K562 (cell line): ENCODE data around the gene SLC22A3. TPM values are rescaled to one million over a fixed set of nuclear protein-coding genes. Genes with fewer than 3 reads are reported as not detected.

ENCODE experiments used
- ATAC-seq: fragments of 200-7000 bp; cut with Tn5 transposase; 3 replicates; pipeline ENCODE4 v1.9.1; 2020; ENCODE audit warnings: moderate library complexity
- BruUV-seq: library from RNA; stranded (reverse); fragments of 400-500 nt; replicated peaks from 2 replicates; lab custom pipeline; 2021; lab: Mats Ljungman, UMichigan
- CTCF ChIA-PET: fragments of 300-600 bp; formaldehyde crosslinking; extraction: SDS; loops from one replicate; lab custom pipeline; 2021; ENCODE audit warnings: low intra/inter-chr PET ratio; lab: Yijun Ruan, JAX
- POLR2A ChIA-PET: fragments of 300-600, 350-650 bp; sonication (Branson Sonifier 250); formaldehyde crosslinking; extraction: SDS; loops from one replicate; lab custom pipeline; 2021; ENCODE audit warnings: antibody characterized with exemption, inconsistent platforms; lab: Yijun Ruan, JAX
- DNase-seq, 4 experiments: peaks; one replicate each; pipeline versions ENCODE4 v3.0.0 to v3.0.0-alpha.2; 2011 to 2018; ENCODE audit warnings: low spot score in 3 of 4, mixed read lengths in 3 of 4; ENCODE audit errors: extremely low read depth in 1 of 4
- FAIRE-seq: peaks from 2 replicates; lab custom pipeline; 2011; peaks lifted over from hg19 to GRCh38; lab: Jason Lieb, UNC
- H2AFZ ChIP-seq: 2 replicates; pipeline ENCODE4 v1.6.0; 2011; ENCODE audit warnings: low read depth, low read length, control low read depth, inconsistent platforms
- H3K27ac ChIP-seq: fragments of 200-600 bp; 3 replicates; pipeline ENCODE4 v1.8.0; 2011; ENCODE audit warnings: low read depth, mild to moderate bottlenecking, control low read depth, inconsistent platforms, low read length, moderate library complexity, mixed read lengths; ENCODE audit errors: extremely low read depth
- H3K27me3 ChIP-seq, 2 experiments: fragments of 300-600 bp in 1 of 2; 2 replicates in 1 of 2; 3 replicates in 1 of 2; pipeline versions ENCODE4 v1.6.0 to v1.8.0; 2011; ENCODE audit warnings: inconsistent platforms in 2 of 2, low read length in 2 of 2, mild to moderate bottlenecking in 1 of 2, mixed read lengths in 1 of 2, moderate library complexity in 1 of 2; ENCODE audit not compliant: control insufficient read depth in 2 of 2, insufficient read depth in 2 of 2
- H3K36me3 ChIP-seq: fragments of 300-600 bp; 3 replicates; pipeline ENCODE4 v1.8.0; 2011; ENCODE audit warnings: mild to moderate bottlenecking, low read length, inconsistent platforms; ENCODE audit not compliant: control insufficient read depth, insufficient read depth
- H3K4me1 ChIP-seq, 2 experiments: fragments of 200-600 bp in 1 of 2; replicated peaks in 1 of 2; 2 replicates in 1 of 2; 3 replicates in 1 of 2; pipeline versions ENCODE4 v1.5.1 to v1.8.0; 2011; ENCODE audit warnings: inconsistent platforms in 2 of 2, low read length in 2 of 2, mild to moderate bottlenecking in 1 of 2, mixed read lengths in 1 of 2, moderate library complexity in 1 of 2; ENCODE audit not compliant: control insufficient read depth in 2 of 2, insufficient read depth in 2 of 2
- H3K4me2 ChIP-seq: 2 replicates; pipeline ENCODE4 v1.6.1; 2011; ENCODE audit warnings: low read length, control low read depth, inconsistent platforms, mixed read lengths; ENCODE audit not compliant: insufficient read depth
- H3K4me3 ChIP-seq: fragments of 200-600 bp; sonication (generic), shearing (Covaris generic); 2 replicates; pipeline ENCODE4 v1.5.1; 2016; ENCODE audit warnings: control low read depth, inconsistent platforms
- H3K79me2 ChIP-seq: fragments of 200-600 bp; 3 replicates; pipeline ENCODE4 v1.8.0; 2011; ENCODE audit warnings: low read length, inconsistent platforms; ENCODE audit not compliant: control insufficient read depth, insufficient read depth
- H3K9ac ChIP-seq, 2 experiments: 2 replicates each; pipeline versions ENCODE4 v1.6.0 to v1.6.1; 2011; ENCODE audit warnings: low read depth in 2 of 2, low read length in 2 of 2, control low read depth in 1 of 2, inconsistent platforms in 1 of 2, mild to moderate bottlenecking in 1 of 2, mixed read lengths in 1 of 2; ENCODE audit not compliant: insufficient read depth in 1 of 2
- H3K9me1 ChIP-seq: one replicate; pipeline ENCODE4 v1.6.0; 2011; ENCODE audit warnings: inconsistent platforms, mild to moderate bottlenecking, low read length, moderate library complexity; ENCODE audit not compliant: control insufficient read depth, insufficient read depth
- H3K9me3 ChIP-seq: replicated peaks from 2 replicates; pipeline ENCODE4 v1.5.1; 2011; ENCODE audit warnings: low read depth, low read length, inconsistent platforms; ENCODE audit not compliant: control insufficient read depth, insufficient read depth
- H4K20me1 ChIP-seq: replicated peaks from 2 replicates; pipeline ENCODE4 v1.6.1; 2011; ENCODE audit warnings: low read length, inconsistent platforms, mixed read lengths; ENCODE audit not compliant: control insufficient read depth, insufficient read depth
- HMG20B ChIP-seq: fragments of 250-450 bp; sonication (Bioruptor Pico); IDR thresholded peaks from 2 replicates; pipeline ENCODE4 v1.5.0; 2021; ENCODE audit warnings: mild to moderate bottlenecking
- NFIC ChIP-seq: fragments of 450-650 bp; IDR thresholded peaks from 2 replicates; pipeline ENCODE4 v1.6.1; 2017; ENCODE audit warnings: mild to moderate bottlenecking, inconsistent platforms
- PHF20 ChIP-seq: fragments of 450-650 bp; IDR thresholded peaks from 2 replicates; pipeline ENCODE4 v1.6.1; 2018; ENCODE audit not compliant: partially characterized antibody
- ZNF316 ChIP-seq: fragments of 450-650 bp; IDR thresholded peaks from 2 replicates; pipeline ENCODE4 v1.6.1; 2016
- WGBS: fragments of 100-300 bp; shearing (Covaris generic); methylation state at CpG from one replicate; pipeline ENCODE4 v1.1.6; 2016; ENCODE audit warnings: low coverage, mixed read lengths; ENCODE audit not compliant: insufficient coverage; ENCODE audit errors: missing lambda C conversion rate; 5-methylcytosine and 5-hydroxymethylcytosine counted together
- in situ Hi-C: fragments of 300-500 bp; cut with MboI; formaldehyde crosslinking; loops from 4 replicates; pipeline ENCODE4 v1.15.0; 2018; ENCODE audit warnings: inconsistent platforms, mixed read lengths
- intact Hi-C: fragments of 100-400 bp; cut with micrococcal nuclease; formaldehyde crosslinking; loops from 2 replicates; pipeline ENCODE4 v1.14.2; 2022
- polyA plus RNA-seq, 8 experiments: library from polyadenylated mRNA; depleted of rRNA in 4 of 8; stranded (reverse) in 5 of 8; unstranded in 3 of 8; fragments of >200 nt; fragmentation: Nextera tagmentation in 2 of 8; fragmentation: Illumina TruSeq in 1 of 8; extraction: Ambion mirVana in 2 of 8; extraction: Trizol in 1 of 8; gene quantifications; 2 replicates each; pipeline versions ENCODE4 v1.2.1 to v1.2.3, GENCODE V29; 2011 to 2014; ENCODE audit warnings: inconsistent platforms in 1 of 8, missing spikeins in 1 of 8
- total RNA-seq, 7 experiments: library from RNA; depleted of rRNA in 6 of 7; stranded (reverse); fragments of >200 nt in 6 of 7; fragmentation: Illumina TruSeq in 2 of 7; extraction: Trizol in 2 of 7; gene quantifications; 2 replicates each; pipeline versions ENCODE4 v1.2.1 to v1.2.3, GENCODE V29; 2011 to 2021; ENCODE audit warnings: low replicate concordance in 1 of 7
- TF ChIP-seq, protein P1 (sequence below): fragments of 250-450 bp; sonication (Bioruptor Pico); IDR thresholded peaks from 2 replicates; pipeline ENCODE4 v1.5.1; 2021; ENCODE audit warnings: mild to moderate bottlenecking
- TF ChIP-seq, protein P2 (sequence below), 2 experiments: fragments of 450-650 bp in 1 of 2; sonication (generic) in 1 of 2; formaldehyde crosslinking in 1 of 2; IDR thresholded peaks in 1 of 2; conservative IDR thresholded peaks in 1 of 2; 2 replicates each; pipeline versions ENCODE4 v1.6.1 to v1.8.1; 2016 to 2023; ENCODE audit warnings: mild to moderate bottlenecking in 2 of 2, moderate library complexity in 2 of 2, inconsistent platforms in 1 of 2, missing genetic modification reagents in 1 of 2

Gene SLC22A3
- total and polyA plus RNA-seq, 9 of the 15 experiments (the other 6 are each of a cell fraction or from before 2014, with no cell fraction given) = not detected

DNA sequence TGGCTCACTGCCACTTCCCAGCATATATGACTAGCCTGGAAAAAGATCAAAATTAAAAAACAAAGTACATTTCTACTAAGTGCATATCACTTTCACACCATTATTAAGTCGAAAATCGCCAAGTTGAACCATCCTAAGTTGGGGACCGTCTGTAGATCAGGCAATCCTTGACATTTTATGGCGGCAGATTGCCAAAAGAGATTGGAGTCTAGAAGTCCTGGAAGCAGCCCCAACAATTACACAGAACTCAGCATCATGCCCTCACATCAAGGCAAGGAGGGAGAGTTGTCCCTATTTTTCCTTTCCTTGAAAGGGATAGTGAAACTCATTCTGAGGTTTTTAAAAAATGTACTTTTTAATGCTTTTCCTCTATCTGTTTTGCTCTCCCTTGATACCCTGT is 30.7 kb downstream of the SLC22A3 start:
- in situ Hi-C loops = no loop called here
- H3K4me2 ChIP-seq = no peak overlapping the region
- WGBS = 0% methylated on average over 4 of the region's 4 CpGs
- no peak overlapping the region for H2AFZ ChIP-seq
- DNase-seq = no peak
- CTCF ChIA-PET = no interaction called here
- no peak overlapping the region for H3K9ac ChIP-seq
- intact Hi-C loops = no loop called here
- no TSS peak for BruUV-seq
- H3K79me2 ChIP-seq = no peaks in the 10 kb centered on the region
- TF ChIP-seq HMG20B (no peak), NFIC (peak; percentile 74)
- TF ChIP-seq, protein P1, sequence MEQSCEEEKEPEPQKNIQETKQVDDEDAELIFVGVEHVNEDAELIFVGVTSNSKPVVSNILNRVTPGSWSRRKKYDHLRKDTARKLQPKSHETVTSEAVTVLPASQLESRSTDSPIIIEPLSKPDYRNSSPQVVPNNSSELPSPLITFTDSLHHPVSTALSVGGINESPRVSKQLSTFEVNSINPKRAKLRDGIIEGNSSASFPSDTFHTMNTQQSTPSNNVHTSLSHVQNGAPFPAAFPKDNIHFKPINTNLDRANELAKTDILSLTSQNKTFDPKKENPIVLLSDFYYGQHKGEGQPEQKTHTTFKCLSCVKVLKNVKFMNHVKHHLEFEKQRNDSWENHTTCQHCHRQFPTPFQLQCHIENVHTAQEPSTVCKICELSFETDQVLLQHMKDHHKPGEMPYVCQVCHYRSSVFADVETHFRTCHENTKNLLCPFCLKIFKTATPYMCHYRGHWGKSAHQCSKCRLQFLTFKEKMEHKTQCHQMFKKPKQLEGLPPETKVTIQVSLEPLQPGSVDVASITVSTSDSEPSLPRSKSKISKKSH (CRISPR knock-in tag) = no peak
- H4K20me1 ChIP-seq = no peaks in the 10 kb centered on the region
- no peak overlapping the region for H3K4me3 ChIP-seq
- no peaks in the 10 kb centered on the region for H3K4me1 ChIP-seq
- no peaks in the 10 kb centered on the region for H3K27me3 ChIP-seq
- no peaks in the 10 kb centered on the region for H3K9me1 ChIP-seq
- no peaks in the 10 kb centered on the region for H3K36me3 ChIP-seq
- no peak for ATAC-seq
- no peak for FAIRE-seq
- H3K9me3 ChIP-seq = no peaks in the 10 kb centered on the region
- no peak overlapping the region for H3K27ac ChIP-seq
- POLR2A ChIA-PET = interaction anchor here (0.6 kb wide), 1 partner anchor 737 kb away, joined by 3 read pairs; no protein-coding TSS in a partner anchor

DNA sequence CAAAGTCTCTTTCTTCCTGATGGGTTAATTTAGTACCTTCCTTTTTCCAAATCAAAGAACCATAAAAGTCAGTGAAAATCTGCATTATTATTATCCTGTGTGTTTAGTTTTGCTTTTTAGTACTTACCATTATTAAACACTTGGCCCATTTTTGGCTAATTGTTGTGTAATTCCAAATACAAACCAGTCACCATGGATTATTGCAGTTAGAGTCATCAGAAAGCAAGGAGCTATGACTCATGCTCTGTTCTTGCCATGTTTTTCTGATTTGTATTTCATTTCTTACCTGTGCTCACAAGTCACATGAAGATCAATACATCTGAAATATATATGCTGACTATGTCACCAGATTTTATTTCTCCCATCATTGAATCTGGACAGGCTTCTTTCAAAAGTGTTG is 31.3 kb downstream of the SLC22A3 start:
- no peak overlapping the region for H3K9ac ChIP-seq
- H3K9me1 ChIP-seq = no peaks in the 10 kb centered on the region
- H3K27ac ChIP-seq = no peak overlapping the region
- H4K20me1 ChIP-seq = no peaks in the 10 kb centered on the region
- no peaks in the 10 kb centered on the region for H3K9me3 ChIP-seq
- no peak for FAIRE-seq
- no peaks in the 10 kb centered on the region for H3K4me1 ChIP-seq
- ChIA-PET POLR2A (no interaction called here), CTCF (no interaction called here)
- H2AFZ ChIP-seq = no peak overlapping the region
- TF ChIP-seq ZNF316 = 0 out of 2 replicates have a peak, but pooled peaks have one; percentile 5
- no peak for TF ChIP-seq PHF20
- TF ChIP-seq, protein P2, sequence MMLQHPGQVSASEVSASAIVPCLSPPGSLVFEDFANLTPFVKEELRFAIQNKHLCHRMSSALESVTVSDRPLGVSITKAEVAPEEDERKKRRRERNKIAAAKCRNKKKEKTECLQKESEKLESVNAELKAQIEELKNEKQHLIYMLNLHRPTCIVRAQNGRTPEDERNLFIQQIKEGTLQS (IDR thresholded peaks at IDR 0.05) = peak; percentile 64; the same call in 1 of the 2 replicates
- TF ChIP-seq, protein P2 (CRISPR knock-in tag; conservative IDR thresholded peaks at IDR 0.05) = no peak
- H3K4me2 ChIP-seq = no peak overlapping the region
- DNase-seq = no peak
- intact Hi-C loops = no loop called here
- no peak overlapping the region for H3K4me3 ChIP-seq
- BruUV-seq = no TSS peak
- in situ Hi-C loops = no loop called here
- H3K27me3 ChIP-seq = no peaks in the 10 kb centered on the region
- no peak for ATAC-seq
- H3K36me3 ChIP-seq = no peaks in the 10 kb centered on the region
- H3K79me2 ChIP-seq = no peaks in the 10 kb centered on the region
